Measurements from ENCODE around the gene LGMN.

The LGMN gene

DNA sequence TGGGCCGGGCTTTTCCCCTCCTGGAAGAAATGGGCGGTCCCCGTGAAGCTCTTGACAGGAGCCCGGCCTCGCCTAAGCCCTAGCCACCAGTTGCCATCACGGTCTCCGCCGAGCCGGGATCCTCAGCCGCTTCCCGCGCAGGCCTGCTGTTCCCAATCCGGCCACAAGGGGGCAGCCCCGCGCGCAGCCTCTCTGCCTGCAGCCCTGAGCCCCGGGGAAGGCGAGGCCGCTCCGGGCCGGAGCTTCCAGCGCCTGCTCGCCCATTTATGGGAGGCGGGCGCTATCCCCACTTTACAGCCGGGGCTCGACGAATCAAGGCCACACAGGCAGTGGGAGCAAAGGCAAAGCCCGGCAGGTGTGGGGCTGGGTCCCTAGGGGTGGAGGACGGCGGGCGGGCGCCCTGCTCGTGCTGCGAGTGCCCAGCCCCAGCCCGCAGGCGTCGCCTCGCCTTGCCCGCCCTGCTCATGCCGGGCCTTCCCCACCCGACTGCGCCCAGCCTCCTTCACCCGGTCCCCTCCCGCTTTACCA lies 61.5 kb downstream of the LGMN start:
- Histone ChIP-seq H3K9me3 (ENCODE audit: control insufficient read depth, insufficient read depth, low read length) (no peaks in the 10 kb centered on the region), H3K27ac (ENCODE audit: low read depth, low read length) (no peak overlapping the region), H3K4me2 (ENCODE audit: low read length) (no peak overlapping the region), H3K79me2 (ENCODE audit: control insufficient read depth, low read length) (no peaks in the 10 kb centered on the region), H3F3A (ENCODE audit: control insufficient read depth, insufficient read depth) (no peaks in the 10 kb centered on the region), H3K36me3 (ENCODE audit: control insufficient read depth, low read length) (no peaks in the 10 kb centered on the region), H3K27me3 (ENCODE audit: control insufficient read depth, low read length) (no peaks in the 10 kb centered on the region), H4K20me1 (ENCODE audit: control insufficient read depth, insufficient read depth, low read depth, low read length) (no peaks in the 10 kb centered on the region), H3K4me3 (ENCODE audit: low read length) (no peak overlapping the region), H3K4me1 (ENCODE audit: control insufficient read depth, low read length) (no peaks in the 10 kb centered on the region), H3K9me2 (replicated peaks; ENCODE audit: control insufficient read depth, low read length) (no peaks in the 10 kb centered on the region)
- no peak for TF ChIP-seq EZH2phosphoT487 (IDR thresholded peaks at IDR 0.05; ENCODE audit: borderline replicate concordance, low read length)
- TF ChIP-seq, protein P1, sequence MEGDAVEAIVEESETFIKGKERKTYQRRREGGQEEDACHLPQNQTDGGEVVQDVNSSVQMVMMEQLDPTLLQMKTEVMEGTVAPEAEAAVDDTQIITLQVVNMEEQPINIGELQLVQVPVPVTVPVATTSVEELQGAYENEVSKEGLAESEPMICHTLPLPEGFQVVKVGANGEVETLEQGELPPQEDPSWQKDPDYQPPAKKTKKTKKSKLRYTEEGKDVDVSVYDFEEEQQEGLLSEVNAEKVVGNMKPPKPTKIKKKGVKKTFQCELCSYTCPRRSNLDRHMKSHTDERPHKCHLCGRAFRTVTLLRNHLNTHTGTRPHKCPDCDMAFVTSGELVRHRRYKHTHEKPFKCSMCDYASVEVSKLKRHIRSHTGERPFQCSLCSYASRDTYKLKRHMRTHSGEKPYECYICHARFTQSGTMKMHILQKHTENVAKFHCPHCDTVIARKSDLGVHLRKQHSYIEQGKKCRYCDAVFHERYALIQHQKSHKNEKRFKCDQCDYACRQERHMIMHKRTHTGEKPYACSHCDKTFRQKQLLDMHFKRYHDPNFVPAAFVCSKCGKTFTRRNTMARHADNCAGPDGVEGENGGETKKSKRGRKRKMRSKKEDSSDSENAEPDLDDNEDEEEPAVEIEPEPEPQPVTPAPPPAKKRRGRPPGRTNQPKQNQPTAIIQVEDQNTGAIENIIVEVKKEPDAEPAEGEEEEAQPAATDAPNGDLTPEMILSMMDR (IDR thresholded peaks at IDR 0.05; ENCODE audit: low read depth, low read length, poor library complexity, severe bottlenecking) = peak; percentile 87

DNA sequence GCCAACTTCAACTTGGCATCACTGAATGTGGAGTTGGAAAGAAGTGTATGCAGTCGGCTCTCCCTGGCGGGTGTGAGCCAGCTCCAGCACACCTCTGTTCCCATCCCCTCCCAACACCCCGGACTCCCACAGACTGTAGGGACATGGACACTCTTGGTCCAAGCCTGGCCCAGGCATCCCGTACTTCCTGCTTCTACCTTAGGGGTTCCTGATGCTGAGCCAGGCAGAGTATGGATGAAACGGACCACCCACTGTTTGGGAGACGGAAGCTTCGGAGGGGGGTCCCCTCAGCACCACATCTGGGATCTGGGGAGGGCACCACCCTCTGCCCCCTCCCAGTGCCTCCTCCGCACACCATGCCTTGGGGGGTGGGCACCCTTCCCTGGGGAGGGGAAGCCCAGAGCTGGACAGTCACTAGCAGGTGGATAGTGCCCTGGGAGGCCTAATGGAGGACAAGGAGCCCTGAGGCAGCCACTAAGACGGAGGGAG lies 62.0 kb downstream of the LGMN start:
- Histone ChIP-seq H3K27me3 (ENCODE audit: control insufficient read depth, low read length) (no peaks in the 10 kb centered on the region), H3K36me3 (ENCODE audit: control insufficient read depth, low read length) (no peaks in the 10 kb centered on the region), H3K4me2 (ENCODE audit: low read length) (no peak overlapping the region), H3K79me2 (ENCODE audit: control insufficient read depth, low read length) (no peaks in the 10 kb centered on the region), H3K9me2 (replicated peaks; ENCODE audit: control insufficient read depth, low read length) (no peaks in the 10 kb centered on the region), H4K20me1 (ENCODE audit: control insufficient read depth, insufficient read depth, low read depth, low read length) (no peaks in the 10 kb centered on the region), H3K4me3 (ENCODE audit: low read length) (no peak overlapping the region), H3K4me1 (ENCODE audit: control insufficient read depth, low read length) (peaks cover under 1% of the 10 kb centered on the region), H3K27ac (ENCODE audit: low read depth, low read length) (no peak overlapping the region), H3F3A (ENCODE audit: control insufficient read depth, insufficient read depth) (no peaks in the 10 kb centered on the region), H3K9me3 (ENCODE audit: control insufficient read depth, insufficient read depth, low read length) (no peaks in the 10 kb centered on the region)
- TF ChIP-seq, protein P1 (IDR thresholded peaks at IDR 0.05; ENCODE audit: low read depth, low read length, poor library complexity, severe bottlenecking) = no peak
- TF ChIP-seq EZH2phosphoT487 (IDR thresholded peaks at IDR 0.05; ENCODE audit: borderline replicate concordance, low read length) = no peak

DNA sequence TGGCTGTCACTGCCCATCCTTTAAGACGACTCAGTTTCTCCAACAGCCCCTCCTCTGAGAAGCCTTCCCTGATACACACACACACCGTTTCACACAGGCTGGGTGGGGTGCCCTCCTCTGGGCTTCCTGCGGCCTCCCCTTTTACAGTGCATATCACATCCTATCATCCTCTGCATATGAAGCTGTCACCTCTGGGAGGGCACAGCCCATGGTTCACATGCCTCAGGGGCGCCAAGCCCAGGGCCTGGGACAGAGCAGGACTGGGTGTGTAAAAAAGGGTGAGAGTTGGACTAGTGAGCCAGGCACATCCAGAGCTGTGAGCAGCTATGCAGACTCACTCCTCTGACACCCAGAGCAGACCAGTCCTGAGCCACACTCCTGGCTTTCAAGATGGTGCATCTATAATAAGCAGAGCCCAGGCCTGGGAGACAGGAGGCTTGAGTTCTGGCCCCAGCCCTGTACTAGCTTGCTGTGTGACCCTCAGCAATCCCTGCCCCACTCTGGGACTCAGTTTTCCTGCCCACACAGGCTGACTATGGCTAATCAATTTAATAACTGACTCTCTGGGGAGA lies 62.6 kb downstream of the LGMN start:
- H3K27ac ChIP-seq (ENCODE audit: low read depth, low read length) = no peak overlapping the region
- H3K4me2 ChIP-seq (ENCODE audit: low read length) = no peak overlapping the region
- TF ChIP-seq, protein P1 (IDR thresholded peaks at IDR 0.05; ENCODE audit: low read depth, low read length, poor library complexity, severe bottlenecking) = no peak
- no peak for TF ChIP-seq EZH2phosphoT487 (IDR thresholded peaks at IDR 0.05; ENCODE audit: borderline replicate concordance, low read length)
- peaks cover 4% of the 10 kb centered on the region for H3K4me1 ChIP-seq (ENCODE audit: control insufficient read depth, low read length)
- H3K79me2 ChIP-seq (ENCODE audit: control insufficient read depth, low read length) = no peaks in the 10 kb centered on the region
- no peaks in the 10 kb centered on the region for H3K9me2 ChIP-seq (replicated peaks; ENCODE audit: control insufficient read depth, low read length)
- no peaks in the 10 kb centered on the region for H3K27me3 ChIP-seq (ENCODE audit: control insufficient read depth, low read length)
- H3K4me3 ChIP-seq (ENCODE audit: low read length) = no peak overlapping the region
- no peaks in the 10 kb centered on the region for H4K20me1 ChIP-seq (ENCODE audit: control insufficient read depth, insufficient read depth, low read depth, low read length)
- no peaks in the 10 kb centered on the region for H3K36me3 ChIP-seq (ENCODE audit: control insufficient read depth, low read length)
- H3F3A ChIP-seq (ENCODE audit: control insufficient read depth, insufficient read depth) = no peaks in the 10 kb centered on the region
- H3K9me3 ChIP-seq (ENCODE audit: control insufficient read depth, insufficient read depth, low read length) = no peaks in the 10 kb centered on the region
